Measurements from ENCODE around the gene CFAP298.

DNA sequence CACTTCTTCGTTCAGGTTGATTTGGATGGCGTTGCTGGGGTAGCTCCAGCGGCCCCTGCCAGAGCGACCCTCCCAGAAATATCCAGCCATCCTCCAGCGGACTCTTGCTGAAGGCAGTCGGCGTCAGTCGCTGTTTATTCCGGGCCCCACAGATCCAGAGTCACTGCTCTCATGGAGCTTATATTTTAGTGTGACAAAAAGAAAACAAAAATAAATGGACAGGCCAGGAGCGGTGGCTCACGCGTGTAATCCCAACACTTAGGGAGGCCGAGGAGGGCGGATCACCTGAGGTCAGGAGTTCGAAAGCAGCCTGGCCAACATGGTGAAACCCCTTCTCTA, 791 bp upstream of the CFAP298 start:
- TF ChIP-seq CTCF (IDR thresholded peaks at IDR 0.05), result no peak
- no peak for TF ChIP-seq POLR2A (IDR thresholded peaks at IDR 0.05)
- TF ChIP-seq POLR2AphosphoS5 (IDR thresholded peaks at IDR 0.05; ENCODE audit: insufficient read depth in 1 of 2, low read depth in 1 of 2), result no peak
